ENCODE measurements around the gene NUP37. TPM values are rescaled to one million over a fixed set of nuclear protein-coding genes. Genes with fewer than 3 reads are reported as not detected.

The NUP37 gene
- total RNA-seq, 2 donors from 2014 or later, result 13.8 to 14.9 TPM

- Histone ChIP-seq H3K4me1 (ENCODE audit: control insufficient read depth in 1 of 2, low read depth in 2 of 2) (no peaks in the 10 kb centered on the region), H3K27ac (no peak overlapping the region), H3K4me3 (no peak overlapping the region), H3K9me3 (no peaks in the 10 kb centered on the region), H3K36me3 (no peaks in the 10 kb centered on the region), H3K27me3 (replicated peaks; ENCODE audit: insufficient read depth) (no peaks in the 10 kb centered on the region)
- no peak for ATAC-seq (ENCODE audit: insufficient number of reproducible peaks, low FRiP score, low read depth)
- no peak for TF ChIP-seq CTCF (IDR thresholded peaks at IDR 0.05)
- DNase-seq (ENCODE audit: low spot score), result no peak
Observed at GRCh38 chr12:102023343-102023930, 96.5 kb downstream of the NUP37 start.

Other genes with a start within 250 kb of the NUP37 start
- 10 to 100 TPM; 24.2 to 35.3 TPM for gene DRAM1, start 242.5 kb downstream of the NUP37 start, total RNA-seq
- gene WASHC3, start 58.1 kb downstream of the NUP37 start, total RNA-seq, result 10 to 100 TPM; 46.8 to 73.6 TPM
- 1 to 10 TPM in 1 of 2 donors, under 1 TPM in 1; 0.27 to 2.6 TPM for gene PARPBP, start 69 bp upstream of the NUP37 start, total RNA-seq
- not detected for gene PMCH, start 77.7 kb upstream of the NUP37 start, total RNA-seq